Activated T-cell treated with anti-CD3 and anti-CD28 coated beads, Interleukin-2, amount 50 U/mL, for 48 hours (primary cell): ENCODE data around the gene HMGB2.

Experiments used
- DNase-seq, 2 experiments: peaks; one replicate each; pipeline ENCODE4 v3.0.0-alpha.2; 2020

HMGB2 gene

GRCh38 chr4:173334085-173334890 lies at the start of gene HMGB2:
HMGB2 (minus strand) TSS chr4:173334358; CDS start chr4:173333649, 709 bp downstream.
- DNase-seq, result peak; percentile 99 to 100

- DNase-seq, result no peak
These were observed 48.2 kb upstream of the HMGB2 start for GRCh38 chr4:173382349-173382748.

- DNase-seq, result no peak
These were observed 47.5 kb upstream of the HMGB2 start for GRCh38 chr4:173381610-173382009.

- DNase-seq, result no peak
These were observed 46.8 kb upstream of the HMGB2 start for GRCh38 chr4:173380987-173381386.

- DNase-seq, result no peak
These were observed 45.8 kb upstream of the HMGB2 start for GRCh38 chr4:173379929-173380328.

GRCh38 chr4:173374588-173374987 lies 40.4 kb upstream of the HMGB2 start:
- DNase-seq, result no peak

- DNase-seq, result peak; percentile 54 to 62
These were observed 37.4 kb upstream of the HMGB2 start for GRCh38 chr4:173371292-173372192.

- DNase-seq, result peak; percentile 96
These were observed 36.5 kb upstream of the HMGB2 start, which contains the start of gene SAP30 for GRCh38 chr4:173370477-173371291. SAP30 (plus strand) TSS chr4:173370954; CDS start chr4:173371183, 229 bp downstream.

GRCh38 chr4:173370130-173370476 lies 35.9 kb upstream of the HMGB2 start:
- DNase-seq, result no peak

- DNase-seq, result no peak
These were observed 33.8 kb upstream of the HMGB2 start for GRCh38 chr4:173367946-173368345.

GRCh38 chr4:173367285-173367684 lies 33.1 kb upstream of the HMGB2 start:
- DNase-seq, result no peak

GRCh38 chr4:173365359-173365996 lies 31.3 kb upstream of the HMGB2 start:
- DNase-seq, result no peak

- DNase-seq, result no peak
These were observed 28.5 kb upstream of the HMGB2 start for GRCh38 chr4:173362666-173363065.

- DNase-seq, result no peak
These were observed 26.5 kb upstream of the HMGB2 start for GRCh38 chr4:173360587-173361221.

- DNase-seq, result no peak
These were observed 23.8 kb upstream of the HMGB2 start for GRCh38 chr4:173357939-173358338.

GRCh38 chr4:173347467-173347866 lies 13.3 kb upstream of the HMGB2 start:
- no peak for DNase-seq

GRCh38 chr4:173346074-173346473 lies 11.9 kb upstream of the HMGB2 start:
- DNase-seq, result no peak

GRCh38 chr4:173345648-173346047 lies 11.5 kb upstream of the HMGB2 start:
- DNase-seq, result no peak

- no peak for DNase-seq
These were observed 9.8 kb upstream of the HMGB2 start for GRCh38 chr4:173343832-173344397.

- DNase-seq, result no peak
These were observed 3.3 kb upstream of the HMGB2 start for GRCh38 chr4:173337463-173337862.
